ENCODE results near the gene NMRAL1.
A peak's percentile ranks its signal among the peaks of the same experiment; 100 is the strongest.

NMRAL1 gene

GRCh38 chr16:4474192-4474961 is at the start of gene NMRAL1:
TSS of gene NMRAL1 (minus strand) at chr16:4474625. CDS start at chr16:4474132, 493 bp downstream.
- peak; percentile 96 for DNase-seq

- DNase-seq = no peak
Measured at GRCh38 chr16:4523686-4524085, 49.3 kb upstream of the NMRAL1 start.

DNA sequence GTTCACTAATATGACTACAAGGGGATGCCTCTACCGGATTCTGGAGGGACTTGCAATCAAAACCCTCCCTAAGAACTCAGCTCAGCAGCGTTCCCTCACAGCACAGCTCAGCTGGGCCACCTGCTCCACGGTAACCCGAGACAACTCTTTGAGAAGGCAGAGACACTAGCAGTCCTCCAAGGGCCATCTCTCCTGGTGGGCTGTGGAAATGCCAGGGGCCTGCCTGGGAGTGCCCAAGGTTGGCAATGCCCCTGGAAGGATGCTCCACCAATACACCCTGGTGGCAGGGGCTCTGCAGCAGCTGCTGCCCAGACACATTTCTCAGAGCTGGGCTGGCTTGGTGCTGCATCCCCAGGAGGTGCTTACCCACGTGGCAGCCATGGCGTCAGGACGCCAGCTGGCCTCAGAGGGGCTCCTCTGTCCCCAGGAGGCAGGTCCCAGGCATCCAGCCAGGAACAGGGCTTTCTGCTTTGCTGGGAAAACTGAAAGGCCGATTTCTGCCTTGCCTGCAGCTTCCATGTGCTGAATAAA is 47.7 kb upstream of the NMRAL1 start:
- no peak for DNase-seq

DNA sequence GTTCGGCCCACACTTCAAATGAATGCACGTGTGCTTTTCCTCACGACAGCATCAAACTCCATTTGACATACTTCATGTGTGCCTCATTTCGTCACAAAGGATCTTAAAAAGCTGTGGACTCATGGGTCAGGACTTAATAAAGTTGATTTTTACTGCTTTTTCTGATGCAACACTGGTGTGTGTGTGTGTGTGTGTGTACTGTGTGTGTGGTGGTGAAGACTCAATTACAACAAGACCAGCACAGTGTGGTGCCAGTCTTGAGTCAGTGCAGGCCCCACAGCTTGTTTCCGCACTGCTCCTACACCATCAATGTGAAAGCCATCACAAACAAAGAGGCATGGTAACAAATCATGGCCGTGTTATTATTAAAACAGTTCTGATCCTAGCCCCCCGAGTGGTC is 46.5 kb upstream of the NMRAL1 start:
- no peak for DNase-seq

GRCh38 chr16:4519274-4520058 is 45.0 kb upstream of the NMRAL1 start:
- no peak for DNase-seq

GRCh38 chr16:4517812-4518680 is 43.6 kb upstream of the NMRAL1 start:
- no peak for DNase-seq

GRCh38 chr16:4515611-4516233 is 41.3 kb upstream of the NMRAL1 start:
- DNase-seq = no peak

GRCh38 chr16:4514606-4515005 is 40.2 kb upstream of the NMRAL1 start:
- DNase-seq = no peak

DNA sequence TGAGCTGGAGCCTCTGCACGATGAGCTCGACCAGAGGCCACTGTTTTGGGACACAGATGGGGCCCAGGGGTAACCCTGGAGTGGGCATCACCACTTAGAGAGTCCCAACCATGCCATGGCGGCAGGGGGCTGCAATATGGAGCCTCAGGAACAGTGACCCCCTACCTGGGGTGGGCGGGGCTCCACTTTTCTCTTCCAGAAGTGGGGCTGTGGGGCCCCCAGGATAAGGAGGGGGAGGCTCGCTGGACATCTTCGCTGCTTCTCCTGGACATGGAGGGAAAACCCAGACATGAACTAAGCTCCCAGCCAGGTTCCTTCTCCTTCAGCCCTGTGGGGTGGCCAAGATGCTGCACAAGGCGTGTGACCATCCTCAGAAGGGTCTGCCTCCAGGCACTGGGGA is 39.5 kb upstream of the NMRAL1 start:
- DNase-seq = no peak

GRCh38 chr16:4513086-4513860 is 38.8 kb upstream of the NMRAL1 start:
- no peak for DNase-seq

- DNase-seq = no peak
Measured at GRCh38 chr16:4512473-4512872, 38.0 kb upstream of the NMRAL1 start.

DNA sequence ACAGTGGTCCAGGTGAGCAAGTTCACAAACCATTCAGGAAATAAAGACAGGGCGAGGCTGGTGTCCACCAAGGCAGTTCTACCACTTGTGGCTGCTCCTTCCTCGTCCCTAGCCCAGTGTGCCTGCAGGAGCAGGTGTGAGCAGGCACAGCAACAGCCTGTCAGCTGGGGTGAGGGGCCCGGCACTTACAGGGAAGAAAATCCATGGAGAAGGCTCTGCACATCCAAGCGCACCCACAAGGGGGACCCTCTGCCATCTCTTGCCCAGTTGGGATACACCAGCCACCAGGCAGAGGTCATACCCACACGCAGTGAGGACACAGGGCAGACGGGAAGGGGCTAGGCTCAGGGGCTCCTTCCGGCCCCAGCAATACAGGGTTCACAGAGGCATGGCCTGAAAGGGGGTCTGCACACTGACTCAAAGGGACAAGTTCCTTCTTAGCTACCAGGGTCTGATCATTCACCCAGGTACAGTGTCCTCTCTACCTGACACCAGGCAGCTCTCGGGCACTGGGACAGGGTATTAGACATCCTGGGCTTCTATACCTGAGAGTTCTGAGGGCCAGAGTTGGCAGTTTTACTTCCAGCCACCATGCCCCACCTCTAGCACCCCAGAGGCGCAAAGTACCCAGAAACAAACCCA is 37.1 kb upstream of the NMRAL1 start:
- peak; percentile 37 for DNase-seq

DNA sequence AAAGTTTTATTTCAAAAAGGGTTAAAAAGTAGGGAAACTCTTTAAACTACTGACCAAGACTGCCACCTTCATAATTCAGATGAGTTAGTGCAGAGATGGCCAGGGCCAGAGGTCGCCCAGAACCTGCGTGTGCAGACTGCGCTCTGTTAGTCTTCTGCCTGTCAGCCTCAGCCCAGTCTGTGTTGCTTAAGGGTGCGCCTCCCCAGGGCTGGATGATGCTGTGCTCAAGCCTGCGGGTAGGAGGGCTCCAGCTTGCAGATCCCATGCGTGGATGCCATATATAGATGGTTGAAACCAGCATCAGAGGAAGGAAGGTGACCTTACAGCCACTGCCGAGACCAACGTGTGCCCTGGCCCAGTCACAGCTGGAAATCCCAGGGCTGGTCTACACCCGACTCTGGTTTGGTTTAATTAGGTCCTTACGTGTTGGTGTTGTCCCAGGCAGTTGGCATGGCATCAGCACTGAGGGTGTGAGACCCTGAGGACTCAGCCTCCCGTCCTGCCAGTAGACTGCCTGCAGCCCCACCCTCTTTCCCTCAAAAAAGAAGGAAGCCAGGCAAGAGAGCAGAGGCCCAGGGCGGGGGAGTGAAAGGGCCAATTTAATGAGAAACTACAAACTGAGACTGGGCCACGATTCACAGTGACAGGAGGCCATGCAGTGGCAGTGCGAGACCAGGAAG is 36.5 kb upstream of the NMRAL1 start:
- no peak for DNase-seq

GRCh38 chr16:4510131-4510530 is 35.7 kb upstream of the NMRAL1 start:
- no peak for DNase-seq

GRCh38 chr16:4509420-4509819 is 35.0 kb upstream of the NMRAL1 start:
- no peak for DNase-seq

GRCh38 chr16:4508806-4509205 is 34.4 kb upstream of the NMRAL1 start:
- DNase-seq = no peak

GRCh38 chr16:4507588-4508345 is 33.3 kb upstream of the NMRAL1 start:
- DNase-seq = no peak

DNA sequence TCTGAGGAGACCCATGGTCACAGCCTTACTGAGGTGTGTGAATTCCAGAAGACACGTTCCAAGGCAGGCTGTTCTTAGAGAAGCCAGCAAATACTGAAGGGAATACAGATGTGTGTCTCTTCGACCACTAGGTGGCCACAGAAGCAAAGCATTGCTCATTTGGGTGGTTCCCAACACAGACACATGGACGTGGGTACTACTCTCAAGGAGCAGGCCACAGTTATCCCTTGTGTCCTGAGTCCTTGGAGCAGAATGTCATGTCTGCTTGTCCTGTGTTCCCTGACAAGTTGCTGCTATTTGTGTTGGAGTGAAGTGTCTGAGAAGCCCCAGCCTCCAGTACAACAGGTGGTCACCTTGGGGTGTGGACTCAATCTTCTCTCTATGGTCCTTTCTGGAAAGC is 32.0 kb upstream of the NMRAL1 start:
- DNase-seq = peak; percentile 64

GRCh38 chr16:4505356-4506147 is 31.1 kb upstream of the NMRAL1 start:
- DNase-seq = peak; percentile 76

All from activated CD4-positive, alpha-beta T cell treated with anti-CD3 and anti-CD28 coated beads for 48 hours (primary cell).